Type B pancreatic cell (in vitro differentiated cells): ENCODE results near the gene TRIM22. TPM values are rescaled to one million over a fixed set of nuclear protein-coding genes. Genes with fewer than 3 reads are reported as not detected.
"Not testable (repeated sequence)": the region's sequence is repeated elsewhere in the genome, so short reads cannot be mapped to it uniquely, and the experiment has no call there.

Experiments used
- DNase-seq: peaks from one replicate; pipeline ENCODE4 v3.0.0; 2021; ENCODE audit warnings: mixed read lengths; ENCODE audit not compliant: unreplicated experiment; ENCODE audit errors: extremely low spot score
- H3K27ac Mint-ChIP-seq: 2 replicates; pipeline ENCODE4 v1.8.0; 2021; ENCODE audit warnings: mild to moderate bottlenecking, mixed read lengths
- H3K27me3 Mint-ChIP-seq: 2 replicates; pipeline ENCODE4 v1.8.0; 2021; ENCODE audit warnings: mixed read lengths
- H3K36me3 Mint-ChIP-seq: 2 replicates; pipeline ENCODE4 v1.8.0; 2021; ENCODE audit warnings: mixed read lengths
- H3K4me1 Mint-ChIP-seq: one replicate; pipeline ENCODE4 v1.8.0; 2021; ENCODE audit warnings: mixed read lengths; ENCODE audit not compliant: unreplicated experiment
- H3K4me3 Mint-ChIP-seq: 2 replicates; pipeline ENCODE4 v1.8.0; 2021; ENCODE audit warnings: mild to moderate bottlenecking, mixed read lengths
- H3K9me3 Mint-ChIP-seq: 2 replicates; pipeline ENCODE4 v1.8.0; 2021; ENCODE audit warnings: mixed read lengths
- CTCF ChIP-seq: fragments of 200-600 bp; sonication (generic); conservative IDR thresholded peaks from 2 replicates; pipeline ENCODE4 v1.5.0; 2021; ENCODE audit warnings: antibody characterized with exemption, mild to moderate bottlenecking
- long read RNA-seq: library from polyadenylated mRNA; unstranded; transcript quantifications from one replicate; pipeline ENCODE4 v2.0.0, GENCODE V29; 2020
- total RNA-seq: library from RNA; stranded (reverse); gene quantifications from 2 replicates; pipeline ENCODE4 v1.2.1, GENCODE V29; 2021; ENCODE audit warnings: low replicate concordance

The TRIM22 gene
- 27.4 and 72.5 TPM in 2 replicates for total RNA-seq
- long read RNA-seq, transcript TRIM22-201 (8 exons, 2,989 nt): major isoform, 114 of 156 reads
- long read RNA-seq, partial matches to known transcripts: 4 of 156 reads
- long read RNA-seq, other reads (novel, unspliced or antisense): 35 of 156 reads

DNA sequence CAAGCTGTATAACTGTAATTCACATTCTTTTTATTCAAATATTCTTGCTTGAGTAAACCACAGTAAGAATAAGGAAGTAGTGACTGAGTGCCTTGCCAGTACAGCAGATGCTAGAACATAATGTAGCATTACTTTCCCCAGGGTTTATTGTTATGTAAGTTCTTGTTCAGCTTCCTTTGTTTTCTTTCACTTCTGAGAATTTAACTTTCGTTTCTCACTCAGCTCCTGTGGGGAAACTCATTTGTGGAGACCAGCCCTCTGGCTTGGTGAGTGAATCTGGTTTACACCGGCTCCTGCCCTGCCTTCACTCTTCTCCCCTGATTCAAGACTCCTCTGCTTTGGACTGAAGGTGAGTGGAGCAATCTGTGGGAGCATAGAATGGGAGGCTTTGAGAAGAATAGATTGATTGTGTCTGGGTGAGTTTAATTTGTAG is at the start of gene TRIM22:
Gene TRIM22, plus strand, starts transcription at position 240 of the 433 bp plus-strand sequence. CDS start 6,443 bp downstream, outside the sequence.
- no peak for TF ChIP-seq CTCF
- Mint-ChIP-seq H3K4me1 (peaks cover 20% of the 10 kb centered on the region), H3K27ac (peak within 1 kb of the TSS; percentile 92), H3K27me3 (no peaks in the 10 kb centered on the region), H3K4me3 (peak within 1 kb of the TSS; percentile 84), H3K9me3 (no peaks in the 10 kb centered on the region), H3K36me3 (no peaks in the 10 kb centered on the region)
- no peak for DNase-seq

GRCh38 chr11:5639953-5640352 is 49.6 kb upstream of the TRIM22 start:
- no peak overlapping the region for H3K4me3 Mint-ChIP-seq
- H3K9me3 Mint-ChIP-seq: no peaks in the 10 kb centered on the region
- no peak overlapping the region for H3K27ac Mint-ChIP-seq
- TF ChIP-seq CTCF: no peak
- H3K36me3 Mint-ChIP-seq: peaks cover 7% of the 10 kb centered on the region
- DNase-seq: no peak
- peaks cover 3% of the 10 kb centered on the region for H3K4me1 Mint-ChIP-seq
- H3K27me3 Mint-ChIP-seq: no peaks in the 10 kb centered on the region

DNA sequence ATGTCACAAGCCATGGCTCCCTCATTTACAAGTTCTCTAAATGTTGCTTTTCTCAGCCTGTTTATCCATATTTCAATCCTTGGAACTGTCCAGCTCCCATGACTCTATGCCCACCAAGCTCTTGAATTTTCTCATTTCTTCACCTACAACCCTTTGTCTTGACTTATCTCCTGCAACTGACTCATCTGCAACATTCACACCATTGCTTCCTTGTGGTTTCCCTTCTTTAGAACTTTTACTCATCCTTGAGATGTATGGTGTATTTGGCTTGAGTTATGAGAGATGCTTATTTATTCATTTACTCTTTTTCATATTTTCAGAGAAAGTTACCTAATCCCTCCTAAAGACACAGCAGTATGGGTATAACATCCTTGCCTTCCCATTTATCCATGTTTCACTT is 46.0 kb upstream of the TRIM22 start:
- no peaks in the 10 kb centered on the region for H3K27me3 Mint-ChIP-seq
- no peak for DNase-seq
- H3K27ac Mint-ChIP-seq: no peak overlapping the region
- H3K36me3 Mint-ChIP-seq: peaks cover 7% of the 10 kb centered on the region
- TF ChIP-seq CTCF: no peak
- H3K4me3 Mint-ChIP-seq: no peak overlapping the region
- H3K4me1 Mint-ChIP-seq: peaks cover 2% of the 10 kb centered on the region
- H3K9me3 Mint-ChIP-seq: no peaks in the 10 kb centered on the region

DNA sequence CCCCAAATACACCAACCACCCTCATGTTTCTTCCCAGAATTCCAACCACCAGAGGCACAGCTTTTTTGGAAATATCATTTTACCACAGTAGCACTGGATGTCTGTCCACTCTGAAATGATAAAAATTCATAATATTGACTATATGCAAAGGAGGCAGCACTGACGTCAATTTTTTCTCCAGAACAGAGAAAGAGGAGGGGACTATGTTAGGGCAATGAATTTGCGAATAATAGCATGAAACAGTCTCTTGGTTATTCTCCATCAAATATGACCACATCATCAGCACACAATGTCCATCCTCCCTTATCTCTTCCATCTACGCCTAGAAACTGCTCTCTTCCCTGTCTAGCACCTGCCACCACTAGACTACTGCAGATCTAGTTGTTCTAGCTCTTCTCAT is 43.5 kb upstream of the TRIM22 start:
- Mint-ChIP-seq H3K4me1 (no peaks in the 10 kb centered on the region), H3K27me3 (no peaks in the 10 kb centered on the region), H3K36me3 (peaks cover 7% of the 10 kb centered on the region), H3K4me3 (no peak overlapping the region), H3K27ac (no peak overlapping the region), H3K9me3 (no peaks in the 10 kb centered on the region)
- DNase-seq: no peak
- no peak for TF ChIP-seq CTCF

DNA sequence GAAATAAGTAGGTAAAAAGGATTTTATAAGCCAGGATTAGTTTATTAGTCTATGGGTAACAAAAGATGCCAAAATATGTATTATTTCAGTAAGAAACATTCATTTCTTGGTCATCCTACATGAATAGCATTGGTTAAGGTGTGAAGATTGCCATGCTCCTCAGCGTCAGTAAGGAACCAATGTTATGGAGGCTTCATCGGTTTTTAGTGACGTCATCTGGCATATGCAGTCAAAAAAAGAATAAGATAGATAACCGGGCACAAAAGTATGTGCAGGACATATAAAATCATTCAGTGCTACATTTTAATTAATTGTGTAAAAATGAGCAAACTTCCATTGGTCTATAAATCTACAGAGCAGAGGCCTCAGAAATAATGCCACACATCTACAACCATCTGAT is 34.1 kb upstream of the TRIM22 start:
- Mint-ChIP-seq H3K4me3 (no peak overlapping the region), H3K9me3 (peaks cover 14% of the 10 kb centered on the region), H3K36me3 (peaks cover 7% of the 10 kb centered on the region), H3K27ac (no peak overlapping the region), H3K4me1 (no peaks in the 10 kb centered on the region), H3K27me3 (no peaks in the 10 kb centered on the region)
- no peak for TF ChIP-seq CTCF
- DNase-seq: no peak

DNA sequence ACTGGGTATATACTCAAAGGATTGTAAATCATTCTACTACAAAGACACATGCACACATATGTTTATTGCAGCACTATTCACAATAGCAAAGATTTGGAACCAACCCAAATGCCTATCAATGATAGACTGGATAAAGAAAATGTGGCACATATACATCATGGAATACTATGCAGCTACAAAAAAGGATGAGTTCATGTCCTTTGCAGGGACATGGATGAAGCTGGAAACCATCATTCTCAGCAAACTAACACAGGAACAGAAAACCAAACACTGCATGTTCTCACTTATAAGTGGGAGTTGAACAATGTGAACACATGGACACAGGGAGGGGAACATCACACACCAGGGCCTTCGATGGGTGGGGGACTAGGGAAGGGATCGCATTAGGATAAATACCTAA is 32.6 kb upstream of the TRIM22 start:
- H3K27ac Mint-ChIP-seq, H3K4me3 Mint-ChIP-seq, H3K4me1 Mint-ChIP-seq, H3K27me3 Mint-ChIP-seq, DNase-seq: not testable (repeated sequence)
- H3K36me3 Mint-ChIP-seq: peaks cover 16% of the 10 kb centered on the region
- H3K9me3 Mint-ChIP-seq: peaks cover 12% of the 10 kb centered on the region
